Measurements from ENCODE around the gene KRT86. TPM values are rescaled to one million over a fixed set of nuclear protein-coding genes. Genes with fewer than 3 reads are reported as not detected.
"Not testable (repeated sequence)": the region's sequence is repeated elsewhere in the genome, so short reads cannot be mapped to it uniquely, and the experiment has no call there.

The KRT86 gene
- polyA plus RNA-seq, 2 of the 4 experiments (the other 2 are of a cell fraction), result 23.5 to 378 TPM

GRCh38 chr12:52251367-52252051 is 22.9 kb upstream of the KRT86 start (continued):
- TF ChIP-seq, protein P1, sequence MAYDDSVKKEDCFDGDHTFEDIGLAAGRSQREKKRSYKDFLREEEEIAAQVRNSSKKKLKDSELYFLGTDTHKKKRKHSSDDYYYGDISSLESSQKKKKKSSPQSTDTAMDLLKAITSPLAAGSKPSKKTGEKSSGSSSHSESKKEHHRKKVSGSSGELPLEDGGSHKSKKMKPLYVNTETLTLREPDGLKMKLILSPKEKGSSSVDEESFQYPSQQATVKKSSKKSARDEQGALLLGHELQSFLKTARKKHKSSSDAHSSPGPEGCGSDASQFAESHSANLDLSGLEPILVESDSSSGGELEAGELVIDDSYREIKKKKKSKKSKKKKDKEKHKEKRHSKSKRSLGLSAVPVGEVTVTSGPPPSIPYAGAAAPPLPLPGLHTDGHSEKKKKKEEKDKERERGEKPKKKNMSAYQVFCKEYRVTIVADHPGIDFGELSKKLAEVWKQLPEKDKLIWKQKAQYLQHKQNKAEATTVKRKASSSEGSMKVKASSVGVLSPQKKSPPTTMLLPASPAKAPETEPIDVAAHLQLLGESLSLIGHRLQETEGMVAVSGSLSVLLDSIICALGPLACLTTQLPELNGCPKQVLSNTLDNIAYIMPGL (CRISPR knock-in tag; IDR thresholded peaks at IDR 0.05; ENCODE audit: borderline replicate concordance), result peak; percentile 45; the same call in 1 of the 2 replicates
- TF ChIP-seq HOXA7 (CRISPR knock-in tag; IDR thresholded peaks at IDR 0.05), result peak; percentile 83
- peak; percentile 90 for TF ChIP-seq FOXS1 (CRISPR knock-in tag; IDR thresholded peaks at IDR 0.05)
- peak; percentile 46; the same call in 1 of the 2 replicates for TF ChIP-seq TFCP2L1 (CRISPR knock-in tag; IDR thresholded peaks at IDR 0.05)
- TF ChIP-seq RNF2 (IDR thresholded peaks at IDR 0.05; ENCODE audit: borderline replicate concordance, low read depth), result no peak
- TF ChIP-seq EHF (CRISPR knock-in tag; IDR thresholded peaks at IDR 0.05), result peak; percentile 89
- TF ChIP-seq HOXB13 (CRISPR knock-in tag; IDR thresholded peaks at IDR 0.05; ENCODE audit: low read depth), result peak; percentile 87
- peak; percentile 50 for TF ChIP-seq ZSCAN20 (CRISPR knock-in tag; IDR thresholded peaks at IDR 0.05)
- TF ChIP-seq HEYL (CRISPR knock-in tag; IDR thresholded peaks at IDR 0.05), result peak; percentile 88; the same call in 1 of the 2 replicates
- peak; percentile 17 for TF ChIP-seq PBX3 (IDR thresholded peaks at IDR 0.05)

DNA sequence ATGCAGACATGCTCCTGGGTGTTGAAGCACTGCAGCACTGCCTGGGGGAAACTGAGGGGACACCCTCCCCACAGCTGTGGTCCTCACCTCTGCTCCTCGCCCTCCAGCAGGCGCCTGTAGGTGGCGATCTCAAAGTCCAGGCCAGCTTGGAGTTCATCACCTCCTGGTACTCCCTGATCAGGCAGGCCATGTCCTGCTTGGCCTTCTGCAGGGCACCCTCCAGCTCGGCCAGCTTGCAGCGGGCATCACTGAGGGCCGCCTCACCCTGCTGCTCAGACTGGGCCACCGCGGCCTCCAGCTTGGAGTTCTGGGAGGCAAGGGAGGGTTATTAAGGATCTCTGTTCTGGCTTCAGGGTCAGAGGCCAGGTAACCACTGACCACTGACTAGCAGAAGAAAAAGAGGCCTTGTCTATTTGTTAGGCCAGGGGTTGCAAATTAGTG is 22.2 kb upstream of the KRT86 start:
- ATAC-seq (peak in 1 of 2 experiments; percentile 0; a peak in 3 of 6 replicates), DNase-seq (ENCODE audit: low read depth in 1 of 2, low spot score in 1 of 2) (peak in 1 of 2 experiments; percentile 79)
- ChIA-PET CTCF (interaction anchor here (0.6 to 14.8 kb wide), 34 partner anchors 7 to 628 kb away, joined by 3 to 321 read pairs (median 6); partner anchors contain the start of genes KRT7 and KRT86), POLR2A (interaction anchor here (1.0 to 18.5 kb wide), 8 partner anchors 15 to 628 kb away, joined by 3 to 383 read pairs (median 14); partner anchors contain the start of gene KRT86)
- FAIRE-seq, H3K4me3 ChIP-seq, H3K4me2 ChIP-seq, H3K9me3 ChIP-seq: not testable (repeated sequence)
- TF ChIP-seq FOXS1 (CRISPR knock-in tag; IDR thresholded peaks at IDR 0.05), result 0 out of 2 replicates have a peak, but pooled peaks have one; percentile 38
- TF ChIP-seq ZNF302 (CRISPR knock-in tag; IDR thresholded peaks at IDR 0.05), result peak; percentile 76; the same call in 1 of the 2 replicates
- TF ChIP-seq, protein P2, sequence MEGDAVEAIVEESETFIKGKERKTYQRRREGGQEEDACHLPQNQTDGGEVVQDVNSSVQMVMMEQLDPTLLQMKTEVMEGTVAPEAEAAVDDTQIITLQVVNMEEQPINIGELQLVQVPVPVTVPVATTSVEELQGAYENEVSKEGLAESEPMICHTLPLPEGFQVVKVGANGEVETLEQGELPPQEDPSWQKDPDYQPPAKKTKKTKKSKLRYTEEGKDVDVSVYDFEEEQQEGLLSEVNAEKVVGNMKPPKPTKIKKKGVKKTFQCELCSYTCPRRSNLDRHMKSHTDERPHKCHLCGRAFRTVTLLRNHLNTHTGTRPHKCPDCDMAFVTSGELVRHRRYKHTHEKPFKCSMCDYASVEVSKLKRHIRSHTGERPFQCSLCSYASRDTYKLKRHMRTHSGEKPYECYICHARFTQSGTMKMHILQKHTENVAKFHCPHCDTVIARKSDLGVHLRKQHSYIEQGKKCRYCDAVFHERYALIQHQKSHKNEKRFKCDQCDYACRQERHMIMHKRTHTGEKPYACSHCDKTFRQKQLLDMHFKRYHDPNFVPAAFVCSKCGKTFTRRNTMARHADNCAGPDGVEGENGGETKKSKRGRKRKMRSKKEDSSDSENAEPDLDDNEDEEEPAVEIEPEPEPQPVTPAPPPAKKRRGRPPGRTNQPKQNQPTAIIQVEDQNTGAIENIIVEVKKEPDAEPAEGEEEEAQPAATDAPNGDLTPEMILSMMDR (IDR thresholded peaks at IDR 0.05), result peak; percentile 55
- peak; percentile 22 to 23; a peak in 2 of 5 replicates for TF ChIP-seq RAD21 (conservative IDR thresholded peaks at IDR 0.05 in 1 of 2, IDR thresholded peaks at IDR 0.05 in 1 of 2)
- TF ChIP-seq PBX3 (IDR thresholded peaks at IDR 0.05), result peak; percentile 79; the same call in 1 of the 2 replicates
- TF ChIP-seq SMC3 (IDR thresholded peaks at IDR 0.05), result peak; percentile 22; the same call in 1 of the 3 replicates
- peak; percentile 49; the same call in 1 of the 2 replicates for TF ChIP-seq TP53 (CRISPR knock-in tag; IDR thresholded peaks at IDR 0.05)
- TF ChIP-seq POLR2AphosphoS2 (conservative IDR thresholded peaks at IDR 0.05; ENCODE audit: low read length), result peak; percentile 97
- TF ChIP-seq EHF (CRISPR knock-in tag; IDR thresholded peaks at IDR 0.05), result peak; percentile 84; the same call in 1 of the 2 replicates
- TF ChIP-seq JUN (IDR thresholded peaks at IDR 0.05), result peak in 1 of 2 experiments; percentile 32; a peak in 1 of 5 replicates
- TF ChIP-seq HOXB5 (CRISPR knock-in tag; IDR thresholded peaks at IDR 0.05), result peak; percentile 50; the same call in 1 of the 2 replicates
- TF ChIP-seq POLR2A (IDR thresholded peaks at IDR 0.05; ENCODE audit: low read length), result peak; percentile 20; the same call in 1 of the 2 replicates
- peak; percentile 0; the same call in 1 of the 2 replicates for TF ChIP-seq GATA3 (IDR thresholded peaks at IDR 0.05; ENCODE audit: borderline replicate concordance)
- H3K27ac ChIP-seq, result peak overlapping the region; percentile 69 to 97
- H3K4me1 ChIP-seq, result peaks cover 89% of the 10 kb centered on the region
- WGBS (ENCODE audit: missing lambda C conversion rate), result 29% methylated on average over 8 of the region's 8 CpGs
